Esophagus squamous epithelium (tissue), 5 donors: Measurements from ENCODE around the gene NRAS. TPM values are rescaled to one million over a fixed set of nuclear protein-coding genes. Genes with fewer than 3 reads are reported as not detected.

Source experiments
- DNase-seq: peaks from one replicate; lab custom pipeline; 2025; lab: John Stamatoyannopoulos, UW
- H3K27ac ChIP-seq, 4 donors: fragments of 200-600 bp; sonication (generic); one replicate each; pipeline ENCODE4 v1.5.1; 2016 to 2019; ENCODE audit warnings: mild to moderate bottlenecking in 1 of 4
- H3K27me3 ChIP-seq, 4 donors: fragments of 200-600 bp; sonication (generic); 1 replicate in 3 of 4; 2 replicates in 1 of 4; pipeline versions ENCODE4 v1.5.1 to v1.6.0; 2017 to 2021; ENCODE audit warnings: antibody characterized with exemption in 1 of 4
- H3K36me3 ChIP-seq, 3 donors: fragments of 200-600 bp; sonication (generic); one replicate each; pipeline ENCODE4 v1.5.1; 2016 to 2019
- H3K4me1 ChIP-seq, 3 donors: fragments of 200-600 bp; sonication (generic); one replicate each; pipeline ENCODE4 v1.5.1; 2017 to 2019
- H3K4me3 ChIP-seq, 4 donors: fragments of 200-600 bp; sonication (generic); 1 replicate in 3 of 4; 2 replicates in 1 of 4; pipeline ENCODE4 v1.5.1; 2016 to 2019; ENCODE audit warnings: mild to moderate bottlenecking in 2 of 4, moderate library complexity in 1 of 4
- H3K9me3 ChIP-seq, 3 donors: fragments of 200-600 bp; sonication (generic); one replicate each; pipeline ENCODE4 v1.5.1; 2016 to 2019
- POLR2A ChIP-seq, 4 donors: fragments of 450-650 bp; IDR thresholded peaks; one replicate each; pipeline ENCODE4 v1.6.1; 2017; ENCODE audit warnings: antibody characterized with exemption in 4 of 4, mild to moderate bottlenecking in 4 of 4, moderate library complexity in 3 of 4
- WGBS, 2 donors: methylation state at CpG; one replicate each; pipeline ENCODE4 v1.1.5; 2018; 5-methylcytosine and 5-hydroxymethylcytosine counted together
- intact Hi-C: fragments of 100-400 bp; cut with DNase I; formaldehyde crosslinking; loops from one replicate; pipeline ENCODE4 v1.15.0; 2022
- small RNA-seq, 4 donors: library from RNA; depleted of rRNA; stranded (forward); fragments of <200 nt; gene quantifications; one replicate each; pipeline ENCODE3, GENCODE V24; 2016
- total RNA-seq, 4 donors: library from RNA; depleted of rRNA; stranded (reverse); fragments of >200 nt; gene quantifications; one replicate each; pipeline ENCODE4 v1.1.0, GENCODE V29; 2016
- TF ChIP-seq, protein P1 (sequence below), 6 experiments: fragments of 450-650 bp in 4 of 6; fragments of 200-600 bp in 2 of 6; sonication (generic) in 2 of 6; IDR thresholded peaks; one replicate each; pipeline ENCODE4 v1.5.1; 2016 to 2019; ENCODE audit warnings: antibody characterized with exemption in 6 of 6, mild to moderate bottlenecking in 4 of 6, moderate library complexity in 4 of 6
- donor health status: DM: yes; HTN: yes; CAD: no.

Gene NRAS
- total RNA-seq, 4 donors from 2014 or later = 18.4 to 38.0 (median 30.1) TPM

DNA sequence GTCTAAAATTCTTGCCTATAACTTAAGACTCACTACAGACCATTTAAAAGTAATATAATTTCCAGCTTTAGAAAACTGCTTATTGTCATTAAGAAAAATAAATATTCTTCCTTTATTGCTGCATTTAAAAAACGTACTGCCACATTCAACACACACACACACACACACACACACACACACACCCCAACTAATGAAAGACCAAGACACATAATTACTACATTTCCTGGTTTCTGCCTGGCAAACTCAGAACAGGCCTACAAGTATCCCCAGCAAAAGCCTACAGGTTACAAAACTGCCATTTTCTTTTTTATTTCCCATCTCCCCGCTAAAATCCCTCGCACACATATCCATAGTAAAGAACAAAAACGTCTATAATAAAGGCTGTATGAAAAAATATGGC is 48.2 kb downstream of the NRAS start:
- TF ChIP-seq, protein P1, sequence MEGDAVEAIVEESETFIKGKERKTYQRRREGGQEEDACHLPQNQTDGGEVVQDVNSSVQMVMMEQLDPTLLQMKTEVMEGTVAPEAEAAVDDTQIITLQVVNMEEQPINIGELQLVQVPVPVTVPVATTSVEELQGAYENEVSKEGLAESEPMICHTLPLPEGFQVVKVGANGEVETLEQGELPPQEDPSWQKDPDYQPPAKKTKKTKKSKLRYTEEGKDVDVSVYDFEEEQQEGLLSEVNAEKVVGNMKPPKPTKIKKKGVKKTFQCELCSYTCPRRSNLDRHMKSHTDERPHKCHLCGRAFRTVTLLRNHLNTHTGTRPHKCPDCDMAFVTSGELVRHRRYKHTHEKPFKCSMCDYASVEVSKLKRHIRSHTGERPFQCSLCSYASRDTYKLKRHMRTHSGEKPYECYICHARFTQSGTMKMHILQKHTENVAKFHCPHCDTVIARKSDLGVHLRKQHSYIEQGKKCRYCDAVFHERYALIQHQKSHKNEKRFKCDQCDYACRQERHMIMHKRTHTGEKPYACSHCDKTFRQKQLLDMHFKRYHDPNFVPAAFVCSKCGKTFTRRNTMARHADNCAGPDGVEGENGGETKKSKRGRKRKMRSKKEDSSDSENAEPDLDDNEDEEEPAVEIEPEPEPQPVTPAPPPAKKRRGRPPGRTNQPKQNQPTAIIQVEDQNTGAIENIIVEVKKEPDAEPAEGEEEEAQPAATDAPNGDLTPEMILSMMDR (IDR thresholded peaks at IDR 0.05) = no peak
- no peak for TF ChIP-seq POLR2A (IDR thresholded peaks at IDR 0.05)
- Histone ChIP-seq H3K36me3 (peaks cover 0 to 6% (median 0%) of the 10 kb centered on the region in 3 donors), H3K9me3 (no peaks in the 10 kb centered on the region), H3K4me3 (peak overlapping the region; percentile 63 to 97 (median 77)), H3K27ac (peak overlapping the region; percentile 94 to 99 (median 96)), H3K27me3 (no peaks in the 10 kb centered on the region), H3K4me1 (peaks cover 0 to 40% (median 3%) of the 10 kb centered on the region in 3 donors)
- WGBS, 2 donors = 41 to 55% methylated on average over 4 of the region's 4 CpGs
- intact Hi-C loops = no loop called here
- no peak for DNase-seq

DNA sequence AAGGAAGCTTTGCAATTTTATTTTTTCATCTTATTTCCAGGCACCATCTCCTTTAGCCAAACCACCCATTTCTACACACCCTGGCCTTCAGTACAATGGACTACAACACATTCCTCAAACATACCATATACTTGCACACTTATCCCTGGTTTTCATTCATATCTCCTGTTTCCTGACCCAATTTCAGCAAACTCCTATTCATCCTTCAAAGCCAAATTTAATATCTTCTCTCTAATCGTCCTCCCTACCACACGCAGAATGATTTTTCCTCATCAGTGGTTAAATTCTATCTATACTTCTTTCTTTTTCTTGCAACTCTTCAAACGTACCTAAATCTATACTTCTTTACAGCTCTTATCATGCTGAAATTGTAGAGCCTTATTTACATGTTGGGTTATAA is 49.6 kb downstream of the NRAS start:
- no peak for TF ChIP-seq POLR2A (IDR thresholded peaks at IDR 0.05)
- TF ChIP-seq, protein P1 (IDR thresholded peaks at IDR 0.05) = no peak
- no peaks in the 10 kb centered on the region for H3K9me3 ChIP-seq
- H3K36me3 ChIP-seq = peaks cover 0 to 6% (median 0%) of the 10 kb centered on the region in 3 donors
- WGBS, 2 donors = 87 to 92% methylated on average over 3 of the region's 3 CpGs
- H3K27me3 ChIP-seq = no peaks in the 10 kb centered on the region
- H3K27ac ChIP-seq = no peak overlapping the region
- peaks cover 0 to 37% (median 3%) of the 10 kb centered on the region in 3 donors for H3K4me1 ChIP-seq
- no peak for DNase-seq
- intact Hi-C loops = no loop called here
- no peak overlapping the region for H3K4me3 ChIP-seq

DNA sequence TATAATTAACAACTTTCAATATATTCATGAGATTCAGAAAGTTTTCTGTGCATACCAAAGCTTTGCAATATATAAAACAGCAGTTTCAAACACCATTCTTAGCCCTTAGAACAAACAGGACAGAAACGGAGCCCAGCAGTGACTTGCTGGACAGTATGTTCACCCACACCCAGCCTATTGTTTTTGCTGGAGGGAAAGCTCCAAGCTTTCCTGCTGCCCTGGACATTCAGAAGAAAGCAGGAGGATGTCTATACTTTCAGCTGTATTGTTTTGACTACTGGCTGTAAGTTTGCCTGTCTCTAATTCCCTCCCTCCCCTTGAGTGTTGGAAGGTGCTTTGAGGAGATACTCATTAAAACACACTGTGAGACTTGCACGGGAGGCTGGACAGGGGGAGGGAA is 56.3 kb downstream of the NRAS start:
- Histone ChIP-seq H3K27me3 (no peaks in the 10 kb centered on the region), H3K4me3 (no peak overlapping the region), H3K9me3 (no peaks in the 10 kb centered on the region), H3K36me3 (peaks cover 0 to 6% (median 0%) of the 10 kb centered on the region in 3 donors), H3K4me1 (peaks cover 0 to 25% (median 0%) of the 10 kb centered on the region in 3 donors), H3K27ac (no peak overlapping the region)
- TF ChIP-seq POLR2A (IDR thresholded peaks at IDR 0.05) = no peak
- TF ChIP-seq, protein P1 (IDR thresholded peaks at IDR 0.05) = no peak
- 15 to 51% methylated on average over 2 of the region's 2 CpGs for WGBS, 2 donors
- no peak for DNase-seq
- intact Hi-C loops = no loop called here

Small RNA genes lying within 50 kb of the gene (small RNA-seq; reads per million reads assigned to genes)
- gene RN7SL432P = 0 reads per million in 4 donors
- gene RNY1P13 = 0 to 0.07 (median 0) reads per million in 4 donors

Other genes with a start within 250 kb of the NRAS start
- 10 to 100 TPM; 19.1 to 38.7 (median 25.4) TPM for gene TRIM33, start 205.6 kb downstream of the NRAS start, total RNA-seq
- gene BCAS2, start 135.2 kb downstream of the NRAS start, total RNA-seq = 10 to 100 TPM; 24.8 to 38.9 (median 32.7) TPM
- gene DENND2C, start 46.7 kb downstream of the NRAS start, total RNA-seq = 10 to 100 TPM; 30.3 to 67.0 (median 41.2) TPM
- under 1 TPM in 2 of 4 donors, not detected in 2; 0.32 to 0.57 TPM for gene AMPD1, start 21.2 kb downstream of the NRAS start, total RNA-seq
- gene CSDE1, start 41.2 kb upstream of the NRAS start, total RNA-seq = 100 to 1,000 TPM; 311 to 845 (median 638) TPM
- gene SIKE1, start 63.9 kb upstream of the NRAS start, total RNA-seq = 10 to 100 TPM; 18.3 to 50.0 (median 42.1) TPM
- gene SYCP1, start 138.1 kb upstream of the NRAS start, total RNA-seq = not detected